Stimulated activated CD8-positive, alpha-beta memory T cell treated with anti-CD3 and anti-CD28 coated beads, Interleukin-15, amount 100 ng/mL, for 24 hours (primary cell): ENCODE results near the gene ADAR.

Experiments
- DNase-seq: peaks from one replicate; pipeline ENCODE4 v3.0.0-alpha.2; 2020; ENCODE audit warnings: low read depth

ADAR gene

DNA sequence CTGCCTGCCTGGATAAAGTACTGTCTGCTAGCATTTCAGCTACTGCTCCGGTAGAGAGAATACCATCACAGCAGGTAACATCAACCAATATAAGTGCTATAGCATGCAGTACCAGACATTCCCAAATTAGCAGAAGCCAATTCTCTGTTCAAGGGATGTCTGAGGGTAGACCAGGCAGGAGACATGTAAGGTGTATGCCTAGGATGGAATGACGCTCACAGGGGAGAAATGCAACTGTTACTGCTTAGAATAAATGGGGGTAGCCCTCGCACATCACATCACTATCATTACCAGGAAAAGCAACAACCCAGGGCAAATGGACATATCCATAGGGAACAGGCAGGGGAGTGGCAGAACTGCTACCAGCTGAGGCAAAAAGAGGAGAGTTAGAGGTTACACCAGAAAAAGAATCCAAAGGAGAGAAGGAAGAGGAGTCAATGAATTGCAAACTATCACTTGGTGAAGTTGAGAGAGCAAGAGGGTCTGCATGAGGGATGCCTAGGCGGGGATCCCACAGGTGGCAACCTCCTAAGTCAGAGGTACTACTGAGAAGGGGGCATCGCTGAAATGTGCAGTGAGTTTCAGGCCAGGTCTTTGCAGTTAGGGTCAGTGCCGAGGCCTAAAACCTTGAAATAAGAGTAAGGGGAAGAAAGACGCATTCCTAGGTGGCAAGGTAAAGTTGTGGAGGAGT is 50.6 kb downstream of the ADAR start:
- DNase-seq = no peak

DNA sequence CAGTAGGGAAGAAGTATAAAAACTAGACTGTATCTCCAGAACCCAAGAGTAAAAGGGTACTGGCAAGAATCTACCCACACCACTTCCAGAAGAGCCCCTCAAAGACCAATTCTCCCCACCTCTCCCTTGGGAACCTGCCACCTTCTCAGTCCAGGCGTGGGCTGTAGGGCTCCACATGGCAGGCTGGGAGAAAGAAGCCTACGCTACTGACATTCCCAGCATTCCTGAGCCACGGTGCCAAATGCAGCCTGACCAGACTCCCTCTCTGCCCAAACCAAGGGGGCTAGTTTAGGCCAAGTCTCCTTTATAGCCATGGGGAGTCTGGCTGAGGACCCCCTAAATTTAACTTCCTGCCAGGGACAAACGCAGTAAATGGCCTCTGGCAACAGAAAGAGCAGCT is 51.6 kb downstream of the ADAR start:
- DNase-seq = no peak

DNA sequence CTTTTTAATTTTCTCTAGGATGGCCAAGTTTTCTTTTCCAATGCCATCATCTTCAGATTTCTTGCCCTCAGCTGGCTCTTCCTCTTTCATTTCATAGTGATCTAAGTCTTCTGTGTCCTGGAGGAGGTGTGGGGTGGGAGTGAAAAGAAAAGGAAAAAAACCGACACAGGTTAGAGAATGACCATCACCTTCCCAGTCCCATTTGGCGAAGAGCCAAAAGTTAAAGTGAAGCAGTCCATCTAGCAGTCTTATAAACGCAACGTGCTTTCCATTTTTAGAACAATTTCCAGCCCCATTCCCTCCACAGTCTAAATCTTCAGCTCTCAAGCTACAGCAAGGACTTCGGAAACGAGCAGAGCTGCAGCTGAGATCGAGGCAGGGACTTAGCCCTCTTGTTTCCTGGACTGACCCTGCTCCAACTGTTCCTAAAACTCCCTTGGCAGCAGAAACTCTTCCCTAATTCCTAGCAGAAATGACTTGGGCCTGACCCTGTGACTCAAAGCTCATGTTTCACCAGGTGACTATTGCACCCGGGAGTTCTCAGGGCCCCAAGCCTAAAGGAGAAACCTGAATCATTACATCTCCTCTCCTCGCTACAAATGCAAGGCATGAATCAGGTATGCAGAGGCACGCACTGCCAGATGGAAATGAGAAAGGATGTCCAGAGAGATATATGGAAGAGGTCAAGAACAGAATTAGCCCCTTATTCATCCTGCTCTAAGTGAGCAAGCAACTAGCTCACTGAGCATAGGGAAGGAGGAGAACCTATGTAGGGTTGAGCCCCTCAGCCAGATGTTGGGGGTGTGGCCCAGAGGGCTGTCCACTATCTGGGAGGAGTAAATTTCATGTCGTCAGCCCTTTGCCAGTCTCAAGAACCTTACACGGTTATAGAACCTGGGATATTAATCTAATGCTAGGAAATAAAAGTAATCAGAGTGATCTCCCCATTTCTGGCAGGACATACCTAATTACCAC is 54.6 kb downstream of the ADAR start:
- DNase-seq = no peak

DNA sequence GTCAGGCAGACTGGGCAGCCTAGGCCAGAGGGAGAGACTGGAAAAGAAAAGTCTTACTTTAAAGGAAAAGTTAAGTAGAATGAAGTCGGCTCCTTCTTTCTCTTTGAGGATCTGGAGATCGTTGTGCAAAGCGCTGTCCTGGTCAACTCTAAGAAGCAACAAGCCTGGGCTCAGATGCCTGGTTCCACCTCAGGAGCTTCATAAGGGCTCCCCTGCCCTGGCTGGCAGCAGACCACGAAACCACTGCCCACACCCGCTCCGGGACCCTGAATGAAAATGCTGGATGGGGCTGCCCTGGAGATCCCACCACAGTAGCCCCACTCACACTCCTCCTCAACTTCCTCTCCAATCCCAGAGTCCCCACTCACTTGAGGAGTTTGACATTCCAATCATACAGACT is 56.0 kb downstream of the ADAR start:
- no peak for DNase-seq

DNA sequence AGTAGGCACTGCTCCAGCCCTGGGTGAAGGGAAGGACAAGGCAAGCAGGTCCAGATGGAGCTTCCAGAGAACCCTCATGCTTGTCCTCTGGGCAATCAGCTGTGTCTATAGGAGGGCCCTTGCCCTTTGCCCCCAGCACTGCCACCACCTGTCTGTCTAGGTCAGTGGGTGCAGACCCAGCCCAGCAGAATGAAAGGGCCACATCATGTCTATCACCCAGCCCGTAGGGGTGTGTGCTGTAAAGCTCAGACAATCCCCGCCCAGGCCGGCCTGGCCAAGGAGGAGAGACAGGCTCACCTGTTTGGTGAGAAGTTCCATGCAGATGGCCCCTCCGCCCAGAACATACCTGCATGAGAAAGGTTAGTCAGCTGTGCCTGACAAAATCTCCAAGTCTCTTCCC is 56.5 kb downstream of the ADAR start:
- no peak for DNase-seq

DNA sequence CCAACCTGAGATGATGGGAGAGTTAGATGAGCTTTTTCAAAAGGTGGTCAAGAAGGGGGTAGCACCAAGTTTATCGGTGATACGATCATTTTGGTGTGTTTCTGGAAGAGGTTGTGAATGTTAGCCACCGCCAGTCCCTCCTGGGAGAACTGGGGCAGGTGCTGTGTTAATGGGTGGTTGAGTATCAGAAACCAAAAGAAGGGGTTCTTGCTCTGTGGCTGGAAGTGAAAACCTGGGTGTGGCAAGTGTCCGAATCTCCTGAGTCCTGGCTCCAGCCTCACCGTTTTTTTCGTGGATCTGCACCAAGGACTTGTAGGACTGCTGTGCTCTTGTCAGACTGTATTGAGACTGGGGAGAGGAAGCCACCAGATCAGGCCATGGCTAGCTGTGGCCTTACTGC is 57.3 kb downstream of the ADAR start:
- no peak for DNase-seq

DNA sequence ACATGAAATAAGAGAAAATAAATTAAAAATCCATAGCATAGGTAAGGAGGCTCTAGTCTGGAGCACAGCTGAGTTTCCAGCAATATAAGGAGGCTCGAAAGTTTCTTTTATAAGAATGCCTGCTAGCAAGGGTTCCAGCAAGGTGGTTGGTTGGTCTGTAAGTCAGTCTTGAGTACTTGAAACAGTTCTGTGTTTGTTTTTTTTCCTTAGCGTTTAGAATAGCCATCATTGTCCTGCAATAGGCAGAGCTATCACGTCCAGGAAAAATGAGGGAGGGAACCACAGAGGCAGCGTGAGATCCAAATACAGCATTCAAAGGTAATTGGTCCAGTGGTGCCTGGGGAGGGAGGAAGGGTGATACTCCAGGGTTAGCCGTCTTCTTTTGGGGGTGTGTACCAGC is 57.9 kb downstream of the ADAR start:
- no peak for DNase-seq

DNA sequence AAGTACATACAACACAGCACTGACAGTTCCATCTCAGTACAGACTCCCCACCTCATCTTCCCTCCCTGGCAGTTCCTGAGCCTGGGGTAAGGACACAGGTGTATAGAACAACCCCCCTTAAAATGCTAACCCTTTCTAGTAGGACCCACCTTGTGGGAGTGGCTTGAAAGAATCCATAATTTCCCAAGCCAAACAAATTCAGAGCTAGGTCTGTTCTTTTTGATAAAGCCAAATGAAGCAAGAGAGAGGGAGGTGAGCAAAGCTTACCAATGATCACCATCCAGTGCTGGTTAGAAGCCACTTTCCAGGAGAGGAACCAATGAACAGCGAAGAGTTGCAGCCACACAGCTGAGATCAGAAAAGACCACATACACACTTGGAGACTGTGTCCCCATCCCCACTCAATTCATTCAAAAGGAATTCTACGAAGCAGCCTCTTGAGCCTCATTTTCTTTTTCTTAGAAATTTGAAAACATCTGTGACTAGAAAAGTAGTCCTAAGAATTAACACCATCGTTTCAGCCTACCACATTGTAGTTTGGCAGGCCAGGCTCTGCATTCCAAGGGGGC is 58.7 kb downstream of the ADAR start:
- DNase-seq = no peak

DNA sequence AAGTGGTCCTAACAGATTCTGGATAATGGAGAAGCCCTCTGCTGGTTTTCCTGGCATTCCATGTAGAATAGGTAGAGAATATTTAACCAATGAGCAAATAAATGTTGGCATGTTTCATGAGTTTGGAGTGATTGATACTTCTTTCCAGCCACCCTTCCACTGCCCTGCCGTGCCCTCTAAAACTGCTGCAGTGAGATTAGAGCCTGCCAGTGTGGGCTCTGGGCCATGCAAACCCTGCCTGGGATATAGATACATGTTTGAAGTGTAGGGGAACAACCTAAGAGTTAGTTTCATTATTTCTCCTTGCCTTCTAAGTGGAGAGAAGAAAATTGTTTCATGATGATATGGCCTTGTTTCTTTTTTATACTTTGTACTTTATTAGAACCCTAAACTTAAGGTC is 60.0 kb downstream of the ADAR start:
- no peak for DNase-seq

DNA sequence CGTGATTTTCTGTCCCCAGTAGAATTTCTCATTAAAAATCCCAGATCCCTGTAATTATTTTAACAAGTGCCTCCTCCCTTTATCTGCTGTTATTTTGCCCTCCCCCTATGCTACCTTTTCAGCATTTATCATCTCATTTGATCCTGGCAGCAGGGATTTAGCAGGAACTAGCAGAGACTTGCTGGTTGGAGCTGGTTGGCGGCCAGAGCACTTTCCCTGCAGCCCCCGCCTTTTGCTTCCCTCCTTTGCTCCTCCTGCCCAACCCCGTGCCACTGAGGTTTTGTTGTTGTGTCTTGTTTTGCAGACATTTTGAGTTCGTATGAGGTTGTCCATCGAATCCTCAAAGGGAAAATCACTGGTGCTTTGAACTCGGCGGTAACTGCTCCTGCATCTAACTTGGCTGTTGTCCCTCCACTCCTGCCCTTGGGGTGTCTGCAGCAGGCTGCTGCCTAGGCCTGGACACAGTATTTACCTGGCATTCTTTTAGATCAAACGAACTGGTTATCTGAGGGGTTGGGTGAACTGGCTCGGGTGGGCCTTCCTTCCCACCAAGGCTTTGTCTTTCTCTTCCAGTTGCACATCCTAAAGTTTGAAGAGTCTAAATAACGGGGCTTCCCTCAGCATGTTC is 60.8 kb downstream of the ADAR start:
- DNase-seq = no peak

DNA sequence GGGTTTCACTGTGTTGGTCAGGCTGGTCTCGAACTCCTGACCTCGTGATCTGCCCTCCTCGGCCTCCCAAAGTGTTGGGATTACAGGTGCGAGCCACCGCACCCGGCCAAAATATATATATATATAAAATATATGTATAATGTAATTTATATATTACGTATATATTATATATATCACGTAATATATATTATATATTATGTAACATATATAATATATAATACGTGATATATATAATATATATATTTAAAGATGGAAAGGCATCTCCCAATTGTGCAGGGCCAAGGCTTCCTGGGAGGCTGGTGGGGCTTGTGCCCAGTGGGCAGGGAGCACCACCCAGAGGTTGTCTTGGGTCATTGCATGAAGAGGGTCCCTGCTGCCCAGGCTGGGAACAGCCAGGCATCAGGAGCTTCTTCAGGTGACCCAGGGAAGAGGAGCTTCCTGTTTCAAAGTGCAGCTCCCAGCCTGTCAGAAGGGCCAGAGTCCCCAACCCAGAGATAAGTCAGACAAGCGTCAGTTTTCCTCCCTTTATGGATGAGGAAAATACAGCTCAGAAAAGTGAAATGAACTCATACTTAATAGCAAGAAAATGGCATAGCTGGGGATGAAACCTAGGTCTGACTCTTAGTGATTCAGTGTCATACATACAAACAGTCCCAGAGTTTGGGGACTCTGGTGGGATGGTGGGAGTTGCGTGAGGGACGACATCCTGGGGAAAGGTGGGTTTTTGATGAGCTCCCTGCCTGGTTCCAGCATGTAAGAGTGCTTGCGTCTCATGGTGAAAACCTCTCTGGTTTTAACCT is 61.5 kb downstream of the ADAR start:
- no peak for DNase-seq

DNA sequence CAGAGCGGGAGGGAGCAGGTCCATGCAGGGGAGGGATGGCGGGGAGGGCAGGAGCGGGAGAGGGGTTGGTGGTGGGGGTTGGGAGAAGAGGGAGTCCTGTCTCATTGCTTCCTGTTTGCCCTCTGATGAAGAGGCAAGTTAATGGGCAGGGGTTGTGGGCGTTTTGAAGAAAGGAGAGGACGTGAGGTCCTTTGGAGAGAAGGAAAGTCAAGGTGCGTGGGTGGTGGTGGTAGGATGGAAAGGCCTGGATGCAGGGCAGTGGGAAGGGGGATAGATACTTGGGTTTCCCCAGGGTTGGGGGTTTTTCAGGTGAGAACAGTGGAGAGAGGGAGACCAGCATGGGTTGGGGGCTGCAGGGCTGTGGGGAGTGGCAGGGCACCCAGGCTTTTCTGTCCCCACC is 66.8 kb downstream of the ADAR start:
- DNase-seq = no peak

DNA sequence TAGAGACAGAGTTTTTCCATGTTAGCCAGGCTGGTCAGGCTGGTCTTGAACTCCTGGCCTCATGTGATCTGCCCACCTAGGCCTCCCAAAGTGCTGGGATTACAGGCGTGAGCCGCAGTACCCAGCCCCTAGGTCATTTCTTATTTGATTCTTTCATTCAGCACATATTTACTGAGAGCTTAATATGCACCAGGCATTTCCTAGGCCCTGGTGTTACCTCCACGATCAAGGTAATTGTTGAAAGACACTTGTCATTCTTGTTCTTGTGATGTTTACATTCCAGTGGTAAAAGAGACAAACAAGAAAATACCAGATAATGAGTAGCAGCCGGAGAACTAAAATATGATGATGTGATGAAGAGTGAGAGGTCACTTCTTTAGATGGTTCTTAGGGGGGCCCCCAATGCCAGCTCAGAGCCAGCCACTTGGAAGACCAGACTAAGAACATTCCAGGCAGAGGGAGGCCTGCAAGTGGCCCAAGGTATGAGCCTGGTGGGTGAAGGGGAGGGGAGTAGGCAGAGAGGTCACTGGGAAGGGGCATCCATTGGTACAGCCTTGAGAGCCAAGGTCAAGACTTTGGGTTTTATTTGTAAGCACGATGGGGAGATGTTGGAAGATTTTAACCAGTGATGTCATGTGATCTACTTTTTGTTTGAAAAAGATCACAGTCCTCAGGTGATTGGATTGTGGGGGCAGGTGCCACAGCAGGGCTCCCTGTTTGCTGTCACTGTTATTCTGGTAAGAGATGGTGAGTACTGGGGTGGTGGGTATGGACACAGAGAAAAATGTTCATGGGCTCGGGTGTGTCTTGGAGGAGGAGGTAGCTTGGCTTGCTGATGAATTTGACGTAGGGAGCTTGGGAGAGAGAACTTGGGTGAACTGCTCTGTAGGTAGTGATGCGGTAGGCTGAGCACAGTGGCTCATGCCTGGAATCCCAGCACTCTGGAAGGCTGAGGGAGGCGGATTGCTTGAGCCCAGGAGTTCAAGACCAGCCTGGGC is 68.2 kb downstream of the ADAR start:
- DNase-seq = no peak

DNA sequence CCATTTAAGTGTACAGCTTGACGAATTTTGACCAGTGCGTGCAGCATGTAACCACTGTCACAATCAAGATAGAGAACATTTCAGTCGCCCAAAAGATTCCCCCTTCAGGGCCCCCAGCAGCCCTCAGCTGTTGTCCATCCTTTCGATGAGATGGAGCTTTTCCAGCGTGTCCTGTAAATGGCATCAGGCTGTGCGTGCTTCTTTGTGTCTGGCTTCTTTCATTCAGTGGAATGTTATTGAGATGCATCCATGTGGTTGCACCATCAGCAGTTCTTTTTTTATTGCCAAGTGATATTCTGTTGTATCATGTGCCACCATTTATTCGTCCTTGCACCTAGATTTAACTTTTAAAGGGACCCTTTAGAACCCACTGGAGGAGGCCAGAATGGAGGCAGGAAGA is 71.4 kb downstream of the ADAR start:
- DNase-seq = no peak

DNA sequence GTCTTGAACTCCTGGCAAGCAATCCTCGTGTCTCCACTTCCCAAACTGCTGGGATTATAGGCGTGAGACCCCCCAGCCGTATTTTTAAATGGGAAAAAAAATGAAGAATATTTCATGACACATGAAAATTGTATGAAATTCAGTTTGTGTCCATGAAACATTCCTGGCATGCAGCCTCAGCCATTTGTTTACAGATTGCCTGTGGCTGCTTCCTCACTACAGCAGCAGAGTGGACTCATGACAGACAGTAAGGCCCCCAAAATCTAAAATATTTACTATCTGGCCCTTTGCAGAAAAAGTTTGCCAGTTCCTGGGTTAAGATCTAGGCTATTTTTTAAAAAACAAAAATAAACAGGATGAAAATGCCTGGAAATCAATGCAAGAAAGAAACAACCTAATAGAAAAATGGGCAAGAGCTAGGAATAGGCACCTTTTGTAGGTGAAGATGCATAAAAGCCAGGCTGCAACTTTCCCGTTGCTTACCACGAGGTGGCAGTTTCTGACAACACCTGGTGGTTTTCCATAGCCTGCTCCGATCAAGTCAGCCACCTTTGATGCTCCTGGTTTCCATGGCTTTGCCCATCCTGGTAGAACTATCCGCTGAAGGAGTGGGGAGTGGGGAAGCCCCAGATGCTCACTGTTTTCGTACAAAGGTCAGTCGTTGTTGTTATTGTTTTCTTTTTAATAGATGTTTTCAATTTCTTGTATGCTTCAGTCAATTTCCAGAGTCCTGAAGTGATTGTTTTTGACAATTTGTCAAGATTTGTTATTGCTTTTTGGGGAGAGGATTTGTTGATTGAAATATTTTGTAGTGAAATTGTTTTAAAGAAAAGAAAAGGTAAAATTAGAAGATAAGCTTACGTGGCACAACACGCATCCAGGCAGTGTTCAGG is 73.8 kb downstream of the ADAR start:
- DNase-seq = no peak
